HCT116 (cell line): Measurements from ENCODE around the gene GSTO2.
A peak's percentile ranks its signal among the peaks of the same experiment; 100 is the strongest.

Source experiments
- EZH2 ChIP-seq: fragments of 200-600 bp; sonication (generic); IDR thresholded peaks from 2 replicates; pipeline ENCODE4 v1.6.1; 2017; ENCODE audit warnings: antibody characterized with exemption, mixed run types
- TF ChIP-seq, protein P1 (sequence below): IDR thresholded peaks from 2 replicates; pipeline ENCODE4 v1.6.1; 2012; ENCODE audit warnings: low read depth
- TF ChIP-seq, protein P2 (sequence below), 3 experiments: fragments of 200-600 bp in 1 of 3; sonication (generic) in 1 of 3; IDR thresholded peaks in 2 of 3; conservative IDR thresholded peaks in 1 of 3; 2 replicates each; pipeline ENCODE4 v1.5.1; 2012 to 2017; ENCODE audit warnings: low read depth in 2 of 3, low read length in 2 of 3, antibody characterized with exemption in 1 of 3, borderline replicate concordance in 1 of 3, control low read depth in 1 of 3, mild to moderate bottlenecking in 1 of 3, mixed read lengths in 1 of 3, mixed run types in 1 of 3, moderate library complexity in 1 of 3; ENCODE audit not compliant: insufficient read depth in 1 of 3

DNA sequence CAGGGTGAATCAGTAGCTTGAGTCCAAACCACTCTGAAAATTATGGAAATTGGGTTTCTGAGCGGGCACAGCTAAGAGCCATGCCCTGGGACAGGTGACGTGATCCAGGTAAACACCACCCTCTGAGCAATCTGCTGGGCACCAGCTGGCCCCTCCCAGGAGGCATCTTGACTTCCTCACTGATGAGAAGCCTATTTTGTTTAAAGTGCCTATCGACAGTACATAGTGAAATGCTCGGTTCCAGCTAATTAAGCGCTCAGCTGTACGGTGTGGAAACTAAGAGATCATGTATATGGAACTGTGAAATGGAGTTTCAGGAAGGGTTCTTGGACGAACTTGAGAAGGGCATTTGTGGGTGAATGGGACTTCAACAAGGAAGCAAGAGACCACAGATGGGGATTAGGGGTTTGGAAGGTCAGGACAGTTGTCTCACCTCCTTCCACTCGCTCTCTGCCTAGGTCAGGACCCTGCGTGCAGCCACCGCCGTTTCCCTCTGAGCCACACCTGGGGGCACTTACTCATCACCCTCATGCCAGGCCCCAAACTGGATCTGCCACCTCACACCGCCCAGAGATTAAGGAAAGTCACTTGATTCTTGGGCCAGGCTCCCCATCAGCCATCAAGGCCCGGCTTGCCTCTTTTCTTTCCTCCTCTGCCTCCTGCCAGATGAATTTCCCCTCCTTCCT, 66.1 kb downstream of the GSTO2 start:
- TF ChIP-seq, protein P1, sequence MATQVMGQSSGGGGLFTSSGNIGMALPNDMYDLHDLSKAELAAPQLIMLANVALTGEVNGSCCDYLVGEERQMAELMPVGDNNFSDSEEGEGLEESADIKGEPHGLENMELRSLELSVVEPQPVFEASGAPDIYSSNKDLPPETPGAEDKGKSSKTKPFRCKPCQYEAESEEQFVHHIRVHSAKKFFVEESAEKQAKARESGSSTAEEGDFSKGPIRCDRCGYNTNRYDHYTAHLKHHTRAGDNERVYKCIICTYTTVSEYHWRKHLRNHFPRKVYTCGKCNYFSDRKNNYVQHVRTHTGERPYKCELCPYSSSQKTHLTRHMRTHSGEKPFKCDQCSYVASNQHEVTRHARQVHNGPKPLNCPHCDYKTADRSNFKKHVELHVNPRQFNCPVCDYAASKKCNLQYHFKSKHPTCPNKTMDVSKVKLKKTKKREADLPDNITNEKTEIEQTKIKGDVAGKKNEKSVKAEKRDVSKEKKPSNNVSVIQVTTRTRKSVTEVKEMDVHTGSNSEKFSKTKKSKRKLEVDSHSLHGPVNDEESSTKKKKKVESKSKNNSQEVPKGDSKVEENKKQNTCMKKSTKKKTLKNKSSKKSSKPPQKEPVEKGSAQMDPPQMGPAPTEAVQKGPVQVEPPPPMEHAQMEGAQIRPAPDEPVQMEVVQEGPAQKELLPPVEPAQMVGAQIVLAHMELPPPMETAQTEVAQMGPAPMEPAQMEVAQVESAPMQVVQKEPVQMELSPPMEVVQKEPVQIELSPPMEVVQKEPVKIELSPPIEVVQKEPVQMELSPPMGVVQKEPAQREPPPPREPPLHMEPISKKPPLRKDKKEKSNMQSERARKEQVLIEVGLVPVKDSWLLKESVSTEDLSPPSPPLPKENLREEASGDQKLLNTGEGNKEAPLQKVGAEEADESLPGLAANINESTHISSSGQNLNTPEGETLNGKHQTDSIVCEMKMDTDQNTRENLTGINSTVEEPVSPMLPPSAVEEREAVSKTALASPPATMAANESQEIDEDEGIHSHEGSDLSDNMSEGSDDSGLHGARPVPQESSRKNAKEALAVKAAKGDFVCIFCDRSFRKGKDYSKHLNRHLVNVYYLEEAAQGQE, result no peak
- TF ChIP-seq, protein P2, sequence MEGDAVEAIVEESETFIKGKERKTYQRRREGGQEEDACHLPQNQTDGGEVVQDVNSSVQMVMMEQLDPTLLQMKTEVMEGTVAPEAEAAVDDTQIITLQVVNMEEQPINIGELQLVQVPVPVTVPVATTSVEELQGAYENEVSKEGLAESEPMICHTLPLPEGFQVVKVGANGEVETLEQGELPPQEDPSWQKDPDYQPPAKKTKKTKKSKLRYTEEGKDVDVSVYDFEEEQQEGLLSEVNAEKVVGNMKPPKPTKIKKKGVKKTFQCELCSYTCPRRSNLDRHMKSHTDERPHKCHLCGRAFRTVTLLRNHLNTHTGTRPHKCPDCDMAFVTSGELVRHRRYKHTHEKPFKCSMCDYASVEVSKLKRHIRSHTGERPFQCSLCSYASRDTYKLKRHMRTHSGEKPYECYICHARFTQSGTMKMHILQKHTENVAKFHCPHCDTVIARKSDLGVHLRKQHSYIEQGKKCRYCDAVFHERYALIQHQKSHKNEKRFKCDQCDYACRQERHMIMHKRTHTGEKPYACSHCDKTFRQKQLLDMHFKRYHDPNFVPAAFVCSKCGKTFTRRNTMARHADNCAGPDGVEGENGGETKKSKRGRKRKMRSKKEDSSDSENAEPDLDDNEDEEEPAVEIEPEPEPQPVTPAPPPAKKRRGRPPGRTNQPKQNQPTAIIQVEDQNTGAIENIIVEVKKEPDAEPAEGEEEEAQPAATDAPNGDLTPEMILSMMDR (IDR thresholded peaks at IDR 0.05 in 2 of 3, conservative IDR thresholded peaks at IDR 0.05 in 1 of 3; ENCODE audit: borderline replicate concordance in 1 of 3, insufficient read depth in 1 of 3, low read depth in 2 of 3, low read length in 2 of 3), result 0 out of 6 replicates have a peak, but pooled peaks of 1 of the 3 experiments have one; percentile 1
- no peak for TF ChIP-seq EZH2
